AG10803 (cell line): ENCODE results near the gene SORCS3.

Experiments used
- DNase-seq: peaks from one replicate; pipeline ENCODE4 v3.0.0; 2010; ENCODE audit warnings: low read depth
- H3K4me3 ChIP-seq: 2 replicates; pipeline ENCODE4 v1.5.1; 2011; ENCODE audit warnings: mild to moderate bottlenecking, low read length, control low read depth
- CTCF ChIP-seq: conservative IDR thresholded peaks from 2 replicates; pipeline ENCODE4 v1.5.1; 2011; ENCODE audit warnings: mild to moderate bottlenecking, low read length, control low read depth, inconsistent platforms

Gene SORCS3

GRCh38 chr10:104824380-104825006 is 183.4 kb downstream of the SORCS3 start:
- DNase-seq = peak; percentile 8
- no peak for TF ChIP-seq CTCF
- H3K4me3 ChIP-seq = no peak overlapping the region

- no peak for TF ChIP-seq CTCF
- DNase-seq = no peak
- H3K4me3 ChIP-seq = no peak overlapping the region
Measured at GRCh38 chr10:104831272-104831671, 190.2 kb downstream of the SORCS3 start.

- H3K4me3 ChIP-seq = no peak overlapping the region
- no peak for DNase-seq
- TF ChIP-seq CTCF = no peak
Measured at GRCh38 chr10:104834580-104834979, 193.5 kb downstream of the SORCS3 start.

- H3K4me3 ChIP-seq = no peak overlapping the region
- TF ChIP-seq CTCF = no peak
- DNase-seq = no peak
Measured at GRCh38 chr10:104835422-104835821, 194.3 kb downstream of the SORCS3 start.

- TF ChIP-seq CTCF = no peak
- H3K4me3 ChIP-seq = no peak overlapping the region
- DNase-seq = no peak
Measured at GRCh38 chr10:104842704-104843103, 201.6 kb downstream of the SORCS3 start.

- no peak for DNase-seq
- TF ChIP-seq CTCF = no peak
- no peak overlapping the region for H3K4me3 ChIP-seq
Measured at GRCh38 chr10:104844073-104844472, 203.0 kb downstream of the SORCS3 start.

- no peak overlapping the region for H3K4me3 ChIP-seq
- no peak for DNase-seq
- no peak for TF ChIP-seq CTCF
Measured at GRCh38 chr10:104850023-104850422, 208.9 kb downstream of the SORCS3 start.
